ENCODE data around the gene NR5A1. TPM values are rescaled to one million over a fixed set of nuclear protein-coding genes. Genes with fewer than 3 reads are reported as not detected.

NR5A1 gene
- total RNA-seq, 1 experiment from 2014 or later = 0.09 TPM

- Histone ChIP-seq H3K4me1 (no peaks in the 10 kb centered on the region), H3K36me3 (ENCODE audit: control insufficient read depth, insufficient read depth, low read length) (no peaks in the 10 kb centered on the region), H3K27me3 (replicated peaks; ENCODE audit: control insufficient read depth, insufficient read depth, low read length) (no peaks in the 10 kb centered on the region; the same call in 1 of the 2 replicates), H3K4me3 (ENCODE audit: low read depth, low read length) (no peak overlapping the region), H3K9me3 (no peaks in the 10 kb centered on the region)
- peaks cover 7% of the 10 kb centered on the region for H3K27me3 Mint-ChIP-seq (ENCODE audit: insufficient read depth, unreplicated experiment)
- H3K36me3 Mint-ChIP-seq (ENCODE audit: insufficient read depth, unreplicated experiment) = no peaks in the 10 kb centered on the region
- H3K9me3 Mint-ChIP-seq (ENCODE audit: unreplicated experiment) = no peaks in the 10 kb centered on the region
- ChIA-PET POLR2A (no interaction called here), CTCF (no interaction called here)
- DNase-seq = no peak
- intact Hi-C loops (cut with micrococcal nuclease; ENCODE audit: unreplicated experiment) = no loop called here
- BruUV-seq (replicated peaks) = no TSS peak
- TF ChIP-seq CTCF (IDR thresholded peaks at IDR 0.05; ENCODE audit: insufficient read depth in 1 of 2, low read depth in 1 of 2, low read length in 1 of 2, severe bottlenecking in 1 of 2, unreplicated experiment in 1 of 2) = no peak
- H3K4me1 Mint-ChIP-seq (ENCODE audit: low read depth, unreplicated experiment) = no peaks in the 10 kb centered on the region
- H3K4me3 Mint-ChIP-seq (ENCODE audit: unreplicated experiment) = no peak overlapping the region
- H3K27ac Mint-ChIP-seq (ENCODE audit: unreplicated experiment) = no peak overlapping the region
Measured at GRCh38 chr9:124486778-124487259, 20.4 kb downstream of the NR5A1 start.

- ChIA-PET POLR2A (no interaction called here), CTCF (no interaction called here)
- Histone ChIP-seq H3K9me3 (no peaks in the 10 kb centered on the region), H3K4me1 (no peaks in the 10 kb centered on the region), H3K36me3 (ENCODE audit: control insufficient read depth, insufficient read depth, low read length) (no peaks in the 10 kb centered on the region), H3K4me3 (ENCODE audit: low read depth, low read length) (no peak overlapping the region), H3K27me3 (replicated peaks; ENCODE audit: control insufficient read depth, insufficient read depth, low read length) (no peaks in the 10 kb centered on the region; the same call in 1 of the 2 replicates)
- Mint-ChIP-seq H3K27me3 (ENCODE audit: insufficient read depth, unreplicated experiment) (peaks cover 7% of the 10 kb centered on the region), H3K9me3 (ENCODE audit: unreplicated experiment) (no peaks in the 10 kb centered on the region), H3K36me3 (ENCODE audit: insufficient read depth, unreplicated experiment) (no peaks in the 10 kb centered on the region), H3K4me3 (ENCODE audit: unreplicated experiment) (no peak overlapping the region), H3K27ac (ENCODE audit: unreplicated experiment) (no peak overlapping the region), H3K4me1 (ENCODE audit: low read depth, unreplicated experiment) (no peaks in the 10 kb centered on the region)
- intact Hi-C loops (cut with micrococcal nuclease; ENCODE audit: unreplicated experiment) = no loop called here
- no TSS peak for BruUV-seq (replicated peaks)
- no peak for DNase-seq
- no peak for TF ChIP-seq CTCF (IDR thresholded peaks at IDR 0.05; ENCODE audit: insufficient read depth in 1 of 2, low read depth in 1 of 2, low read length in 1 of 2, severe bottlenecking in 1 of 2, unreplicated experiment in 1 of 2)
Measured at GRCh38 chr9:124485936-124486335, 21.3 kb downstream of the NR5A1 start.

GRCh38 chr9:124485201-124485600 is 22.0 kb downstream of the NR5A1 start:
- H3K9me3 Mint-ChIP-seq (ENCODE audit: unreplicated experiment) = no peaks in the 10 kb centered on the region
- no peak for TF ChIP-seq CTCF (IDR thresholded peaks at IDR 0.05; ENCODE audit: insufficient read depth in 1 of 2, low read depth in 1 of 2, low read length in 1 of 2, severe bottlenecking in 1 of 2, unreplicated experiment in 1 of 2)
- ChIA-PET POLR2A (no interaction called here), CTCF (no interaction called here)
- H3K27me3 Mint-ChIP-seq (ENCODE audit: insufficient read depth, unreplicated experiment) = peaks cover 4% of the 10 kb centered on the region
- no peaks in the 10 kb centered on the region for H3K36me3 Mint-ChIP-seq (ENCODE audit: insufficient read depth, unreplicated experiment)
- H3K4me3 ChIP-seq (ENCODE audit: low read depth, low read length) = no peak overlapping the region
- no peak for DNase-seq
- no TSS peak for BruUV-seq (replicated peaks)
- no peaks in the 10 kb centered on the region for H3K36me3 ChIP-seq (ENCODE audit: control insufficient read depth, insufficient read depth, low read length)
- intact Hi-C loops (cut with micrococcal nuclease; ENCODE audit: unreplicated experiment) = no loop called here
- H3K4me1 ChIP-seq = peaks cover 2% of the 10 kb centered on the region; the same call in 1 of the 2 replicates
- H3K27ac Mint-ChIP-seq (ENCODE audit: unreplicated experiment) = no peak overlapping the region
- no peaks in the 10 kb centered on the region for H3K4me1 Mint-ChIP-seq (ENCODE audit: low read depth, unreplicated experiment)
- no peaks in the 10 kb centered on the region for H3K9me3 ChIP-seq
- H3K4me3 Mint-ChIP-seq (ENCODE audit: unreplicated experiment) = no peak overlapping the region
- H3K27me3 ChIP-seq (replicated peaks; ENCODE audit: control insufficient read depth, insufficient read depth, low read length) = no peaks in the 10 kb centered on the region; the same call in 1 of the 2 replicates

All from Caco-2 (cell line).